Left lung (tissue), 10 donors: ENCODE measurements around the gene IKBKE. TPM values are rescaled to one million over a fixed set of nuclear protein-coding genes. Genes with fewer than 3 reads are reported as not detected.

Experiments used
- ATAC-seq: fragments of 200-7000 bp; cut with Tn5 transposase; one replicate; pipeline ENCODE4 v1.9.1; 2020; ENCODE audit warnings: moderate library complexity
- DNase-seq, 4 donors: peaks; one replicate each; pipeline ENCODE4 v3.0.0-alpha.2; 2013 to 2020
- H3K27ac ChIP-seq, 2 donors: fragments of 200-600 bp; sonication (generic) in 1 of 2; one replicate each; pipeline versions ENCODE4 v1.5.0 to v1.8.0; 2020 to 2021
- H3K27me3 ChIP-seq, 2 donors: fragments of 200-600 bp; sonication (generic) in 1 of 2; one replicate each; pipeline versions ENCODE4 v1.5.0 to v1.8.0; 2020 to 2021
- H3K36me3 ChIP-seq, 2 donors: fragments of 200-600 bp; sonication (generic) in 1 of 2; one replicate each; pipeline versions ENCODE4 v1.5.0 to v1.8.0; 2020 to 2021
- H3K4me1 ChIP-seq, 2 donors: fragments of 200-600 bp; one replicate each; pipeline ENCODE4 v1.8.0; 2021
- H3K4me3 ChIP-seq, 2 donors: fragments of 200-600 bp; sonication (generic) in 1 of 2; one replicate each; pipeline versions ENCODE4 v1.5.0 to v1.8.0; 2020 to 2021; ENCODE audit warnings: mild to moderate bottlenecking in 1 of 2
- H3K9me3 ChIP-seq, 2 donors: fragments of 200-600 bp; sonication (generic) in 1 of 2; one replicate each; pipeline versions ENCODE4 v1.5.0 to v1.8.0; 2020 to 2021
- intact Hi-C, 2 donors: fragments of 100-400 bp; cut with DNase I; formaldehyde crosslinking; loops; one replicate each; pipeline versions ENCODE4 v1.11.2 to v1.14.2; 2022
- polyA plus RNA-seq, 6 donors: library from polyadenylated mRNA; unstranded; fragments of 120-200 nt; gene quantifications; one replicate each; pipeline ENCODE4 v1.2.1, GENCODE V29; 2013; ENCODE audit not compliant: insufficient read length in 6 of 6
- total RNA-seq, 2 donors: library from RNA; stranded (reverse); fragmentation: NEBNext Ultra II Directional; extraction: Animal tissue kit (Norgen Biotek cat#: 25700); gene quantifications; one replicate each; pipeline ENCODE4 v1.2.1, GENCODE V29; 2021
- TF ChIP-seq, protein P1 (sequence below), 2 donors: fragments of 200-600 bp; sonication (generic) in 1 of 2; IDR thresholded peaks; one replicate each; pipeline versions ENCODE4 v1.5.0 to v1.8.0; 2021; ENCODE audit warnings: antibody characterized with exemption in 2 of 2
- donor health status: DM: no; HTN: yes; CAD: no.
- donor health status: DM: no; HTN: no; CAD: no.

IKBKE gene
- total and polyA plus RNA-seq, 8 donors: 4.7 to 17.8 (median 7.8) TPM

DNA sequence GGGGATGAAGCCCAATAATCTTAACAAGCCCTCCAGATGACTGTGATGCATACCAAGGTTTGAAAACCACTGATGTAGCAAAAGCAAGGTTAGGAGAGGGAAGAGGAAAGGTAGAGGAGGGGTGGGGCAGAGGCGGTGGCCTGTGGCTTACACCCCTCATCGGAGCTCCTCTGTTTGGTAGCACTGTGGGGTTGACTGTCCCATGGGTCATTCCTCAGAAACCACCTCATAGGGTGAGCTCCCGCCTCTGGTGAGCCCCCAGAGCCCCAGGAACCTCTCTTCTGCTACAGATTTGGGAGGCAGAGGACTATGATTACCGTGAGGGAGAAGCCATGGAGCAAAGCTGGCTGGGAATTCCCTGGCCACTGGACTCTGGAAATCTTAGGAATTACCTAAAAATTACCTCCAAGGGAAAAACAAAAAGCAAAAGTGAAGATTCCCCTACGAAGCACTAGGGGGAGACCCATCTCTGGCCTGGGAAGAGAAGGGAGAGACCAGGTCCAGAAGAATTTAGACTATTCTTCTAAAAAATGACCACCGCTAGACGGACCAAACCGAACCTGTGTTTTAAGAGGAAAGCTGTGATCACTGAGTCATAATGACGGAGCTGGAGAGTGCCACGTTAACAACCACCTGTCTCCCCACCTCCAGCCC is 35.6 kb downstream of the IKBKE start:
- TF ChIP-seq, protein P1, sequence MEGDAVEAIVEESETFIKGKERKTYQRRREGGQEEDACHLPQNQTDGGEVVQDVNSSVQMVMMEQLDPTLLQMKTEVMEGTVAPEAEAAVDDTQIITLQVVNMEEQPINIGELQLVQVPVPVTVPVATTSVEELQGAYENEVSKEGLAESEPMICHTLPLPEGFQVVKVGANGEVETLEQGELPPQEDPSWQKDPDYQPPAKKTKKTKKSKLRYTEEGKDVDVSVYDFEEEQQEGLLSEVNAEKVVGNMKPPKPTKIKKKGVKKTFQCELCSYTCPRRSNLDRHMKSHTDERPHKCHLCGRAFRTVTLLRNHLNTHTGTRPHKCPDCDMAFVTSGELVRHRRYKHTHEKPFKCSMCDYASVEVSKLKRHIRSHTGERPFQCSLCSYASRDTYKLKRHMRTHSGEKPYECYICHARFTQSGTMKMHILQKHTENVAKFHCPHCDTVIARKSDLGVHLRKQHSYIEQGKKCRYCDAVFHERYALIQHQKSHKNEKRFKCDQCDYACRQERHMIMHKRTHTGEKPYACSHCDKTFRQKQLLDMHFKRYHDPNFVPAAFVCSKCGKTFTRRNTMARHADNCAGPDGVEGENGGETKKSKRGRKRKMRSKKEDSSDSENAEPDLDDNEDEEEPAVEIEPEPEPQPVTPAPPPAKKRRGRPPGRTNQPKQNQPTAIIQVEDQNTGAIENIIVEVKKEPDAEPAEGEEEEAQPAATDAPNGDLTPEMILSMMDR (IDR thresholded peaks at IDR 0.05): peak; percentile 22 to 30
- peak in 2 of 4 donors; percentile 13 for DNase-seq
- H3K4me1 ChIP-seq: peaks cover 26 to 67% of the 10 kb centered on the region in 2 donors
- intact Hi-C loops: no loop called here
- ATAC-seq: no peak
- H3K9me3 ChIP-seq: no peaks in the 10 kb centered on the region
- no peak overlapping the region for H3K27ac ChIP-seq
- H3K27me3 ChIP-seq: peaks cover 6 to 53% of the 10 kb centered on the region in 2 donors
- no peaks in the 10 kb centered on the region for H3K36me3 ChIP-seq
- no peak overlapping the region for H3K4me3 ChIP-seq

DNA sequence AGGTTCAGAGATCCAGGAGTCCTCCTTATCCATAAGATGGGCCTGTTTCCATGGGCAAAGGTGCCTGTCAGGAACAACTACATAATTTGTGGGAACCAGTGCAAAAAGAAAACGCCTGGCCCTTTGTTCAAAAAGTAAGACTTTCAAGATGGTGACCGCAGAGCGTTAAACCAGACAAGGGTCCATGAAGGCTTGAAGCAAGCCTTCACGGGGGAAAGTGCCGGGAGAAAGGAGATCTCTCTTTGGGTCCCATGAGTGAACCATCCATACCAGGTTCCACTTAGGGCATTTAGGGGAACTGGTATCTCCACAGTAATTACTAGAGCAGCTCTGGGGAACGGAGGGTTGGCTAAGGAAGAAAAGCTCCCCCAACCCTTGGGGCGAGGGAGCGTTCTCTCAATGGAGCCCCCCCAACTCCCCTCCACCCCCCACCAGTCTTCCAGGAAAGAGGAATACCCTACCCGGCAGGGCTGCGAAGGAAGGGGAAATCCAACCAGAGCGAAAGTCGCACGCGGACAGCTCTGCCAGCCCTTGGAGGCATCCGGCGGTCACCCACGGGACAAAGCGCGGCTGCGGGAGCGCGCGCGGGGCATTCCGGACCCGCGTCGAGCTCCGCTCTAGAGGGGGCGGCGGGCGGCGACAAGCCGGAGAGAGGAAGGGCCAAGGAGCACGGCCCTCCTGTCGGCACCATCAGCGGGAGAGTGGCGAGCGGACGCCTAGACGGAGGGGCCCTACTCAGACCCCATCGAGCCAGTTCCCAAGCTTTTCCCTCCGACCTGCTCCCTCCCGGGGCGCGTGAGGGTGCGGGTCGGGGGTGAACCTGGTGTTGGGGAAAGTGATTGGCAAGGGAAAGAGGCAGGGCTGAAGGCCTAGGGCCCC is 36.4 kb downstream of the IKBKE start:
- DNase-seq (peak in 3 of 4 donors; percentile 40 to 88 (median 46)), ATAC-seq (peak; percentile 38)
- peak overlapping the region; percentile 59 to 61 for H3K4me3 ChIP-seq
- H3K27ac ChIP-seq: peak overlapping the region in 1 of 2 donors; percentile 0
- H3K27me3 ChIP-seq: peaks cover 6 to 53% of the 10 kb centered on the region in 2 donors
- TF ChIP-seq, protein P1 (IDR thresholded peaks at IDR 0.05): no peak
- H3K9me3 ChIP-seq: no peaks in the 10 kb centered on the region
- intact Hi-C loops: no loop called here
- H3K36me3 ChIP-seq: no peaks in the 10 kb centered on the region
- H3K4me1 ChIP-seq: peaks cover 22 to 70% of the 10 kb centered on the region in 2 donors

DNA sequence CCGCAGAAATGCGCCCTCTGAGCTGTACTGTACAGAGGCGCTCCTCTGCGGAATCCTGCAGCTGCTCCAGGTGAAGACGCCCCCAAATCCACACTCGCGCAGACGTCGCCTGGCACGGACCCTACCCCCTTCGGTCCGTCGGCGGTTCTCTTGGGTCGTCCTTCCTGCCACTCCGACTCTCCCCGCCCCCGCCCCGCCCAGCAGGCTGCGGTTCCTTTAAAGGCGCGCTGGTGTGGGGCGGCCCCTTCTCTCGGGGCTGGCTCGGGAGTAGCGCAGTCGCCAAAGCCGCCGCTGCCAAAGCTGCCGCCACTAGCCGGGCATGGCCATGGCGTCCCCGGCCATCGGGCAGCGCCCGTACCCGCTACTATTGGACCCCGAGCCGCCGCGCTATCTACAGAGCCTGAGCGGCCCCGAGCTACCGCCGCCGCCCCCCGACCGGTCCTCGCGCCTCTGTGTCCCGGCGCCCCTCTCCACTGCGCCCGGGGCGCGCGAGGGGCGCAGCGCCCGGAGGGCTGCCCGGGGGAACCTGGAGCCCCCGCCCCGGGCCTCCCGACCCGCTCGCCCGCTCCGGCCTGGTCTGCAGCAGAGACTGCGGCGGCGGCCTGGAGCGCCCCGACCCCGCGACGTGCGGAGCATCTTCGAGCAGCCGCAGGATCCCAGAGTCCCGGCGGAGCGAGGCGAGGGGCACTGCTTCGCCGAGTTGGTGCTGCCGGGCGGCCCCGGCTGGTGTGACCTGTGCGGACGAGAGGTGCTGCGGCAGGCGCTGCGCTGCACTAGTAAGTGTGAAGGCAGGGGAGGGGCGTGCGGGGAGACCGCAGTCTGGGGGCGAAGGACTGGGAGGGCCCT is 37.2 kb downstream of the IKBKE start, which contains the start of gene RASSF5:
Gene RASSF5 (plus strand): TSS at position 248 of the 846 bp plus-strand sequence. CDS start 72 bp downstream, at position 320.
- H3K36me3 ChIP-seq: no peaks in the 10 kb centered on the region
- peak; percentile 86 for ATAC-seq
- TF ChIP-seq, protein P1 (IDR thresholded peaks at IDR 0.05): no peak
- peak within 1 kb of the TSS; percentile 59 to 61 for H3K4me3 ChIP-seq
- peak within 1 kb of the TSS; percentile 0 to 56 for H3K27ac ChIP-seq
- peaks cover 6 to 53% of the 10 kb centered on the region in 2 donors for H3K27me3 ChIP-seq
- intact Hi-C loops: no loop called here
- peaks cover 24 to 72% of the 10 kb centered on the region in 2 donors for H3K4me1 ChIP-seq
- peak in 3 of 4 donors; percentile 73 to 97 (median 85) for DNase-seq
- H3K9me3 ChIP-seq: no peaks in the 10 kb centered on the region

DNA sequence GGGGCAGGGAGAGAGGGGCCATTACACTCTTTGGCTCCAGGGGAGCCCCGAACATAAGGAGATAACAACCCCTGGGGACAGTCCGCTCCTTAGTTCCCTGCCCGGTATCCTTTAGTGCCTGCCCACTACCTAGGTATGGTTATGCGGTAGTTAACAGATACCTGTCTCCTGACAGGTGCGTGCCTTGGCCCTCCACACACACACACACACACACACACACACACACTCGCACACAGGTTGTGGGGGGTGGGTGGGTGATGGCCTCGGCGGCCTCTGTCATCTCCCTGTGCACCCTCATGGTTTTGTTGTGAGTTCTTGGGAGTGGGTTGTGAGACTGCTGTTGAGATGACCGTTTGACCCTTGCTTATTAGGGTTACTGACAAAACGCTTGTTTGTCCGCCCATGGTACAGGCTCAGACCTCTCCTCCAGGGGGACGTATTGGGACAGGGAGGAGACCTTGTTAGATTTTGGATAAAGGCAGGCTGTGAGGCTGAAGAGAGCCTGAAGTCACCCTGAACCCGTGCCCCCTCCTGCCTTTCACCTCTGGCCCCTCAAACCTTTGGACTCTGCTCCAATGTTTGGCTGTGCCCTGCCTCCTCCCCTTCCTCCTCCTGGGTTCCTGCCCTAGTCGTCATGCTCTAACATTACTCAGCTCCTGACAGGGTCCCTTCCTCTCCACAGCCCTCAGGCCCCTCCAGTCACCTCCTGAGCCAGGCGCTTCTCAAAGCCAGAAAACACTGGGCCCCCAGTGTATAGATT is 38.0 kb downstream of the IKBKE start:
- H3K27ac ChIP-seq: no peak overlapping the region
- peak overlapping the region; percentile 59 to 61 for H3K4me3 ChIP-seq
- peaks cover 30 to 73% of the 10 kb centered on the region in 2 donors for H3K4me1 ChIP-seq
- no peak for DNase-seq
- no peaks in the 10 kb centered on the region for H3K9me3 ChIP-seq
- TF ChIP-seq, protein P1 (IDR thresholded peaks at IDR 0.05): no peak
- peak; percentile 0 for ATAC-seq
- intact Hi-C loops: no loop called here
- H3K27me3 ChIP-seq: peaks cover 6 to 53% of the 10 kb centered on the region in 2 donors
- H3K36me3 ChIP-seq: no peaks in the 10 kb centered on the region
